ENCODE measurements around the gene IL9.
"Not testable (repeated sequence)": the region's sequence is repeated elsewhere in the genome, so short reads cannot be mapped to it uniquely, and the experiment has no call there.

The IL9 gene

DNA sequence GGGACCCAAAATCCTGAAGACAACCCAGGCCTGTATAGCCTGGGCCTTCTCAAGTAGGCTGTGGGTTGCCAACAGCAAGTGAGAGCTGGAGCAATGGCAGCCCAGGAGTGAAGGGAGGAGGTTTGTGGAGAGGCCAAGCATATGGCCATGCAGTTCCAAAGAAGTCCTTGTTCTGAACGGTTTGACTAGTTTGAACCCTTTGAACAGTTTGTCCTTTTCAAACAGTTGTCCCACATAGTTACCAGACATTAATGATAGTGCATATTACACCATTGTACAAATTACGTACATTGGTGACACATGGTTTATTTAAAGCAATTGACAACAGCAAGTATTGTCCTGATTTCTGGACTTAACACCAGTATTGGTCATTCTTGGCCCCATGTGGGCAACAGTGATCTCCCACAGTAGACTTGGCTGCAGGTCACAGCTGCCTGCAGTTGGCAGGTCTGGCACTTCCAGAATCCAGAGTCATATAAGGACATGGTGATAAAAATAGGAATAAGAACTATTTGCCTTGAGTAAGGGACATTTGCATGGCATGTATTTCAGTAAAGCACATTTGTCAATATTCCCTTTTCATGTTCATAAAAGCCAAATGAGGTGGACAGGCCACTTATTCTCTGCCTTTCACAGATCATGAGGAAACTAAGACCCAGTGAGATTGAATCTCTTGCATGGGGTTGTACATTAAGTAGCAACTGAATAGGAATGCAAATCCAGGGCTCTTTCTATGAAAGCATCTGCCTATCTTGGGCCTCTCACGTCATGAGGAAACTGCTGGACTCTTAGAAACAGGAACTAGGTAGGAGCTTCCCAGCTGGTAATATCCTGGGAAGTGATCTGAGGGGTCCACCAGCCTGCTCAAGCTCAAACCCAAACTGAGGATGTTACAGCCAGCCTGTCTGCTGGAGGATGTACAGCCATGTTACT, 30.9 kb downstream of the IL9 start:
- no peak for DNase-seq

DNA sequence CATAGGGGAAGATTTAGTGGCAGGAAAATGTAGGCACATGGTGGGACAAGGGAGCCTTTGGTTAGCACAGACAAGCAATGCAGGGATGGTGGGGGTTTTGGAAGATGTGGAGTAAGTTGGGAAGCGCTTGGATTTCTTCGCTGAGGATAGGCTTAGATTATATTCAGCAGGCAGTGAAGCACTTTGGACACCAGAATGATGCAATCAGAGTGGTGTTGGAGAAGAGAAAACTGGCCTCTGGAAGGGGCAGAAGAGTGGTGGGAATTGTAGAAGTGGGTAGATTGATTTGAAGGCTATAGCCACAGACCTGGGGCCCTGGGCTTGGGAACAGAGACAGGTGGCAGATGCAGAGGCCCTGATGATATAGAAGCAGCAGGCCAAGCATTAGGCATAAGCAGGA, 32.9 kb downstream of the IL9 start:
- DNase-seq, result no peak

DNA sequence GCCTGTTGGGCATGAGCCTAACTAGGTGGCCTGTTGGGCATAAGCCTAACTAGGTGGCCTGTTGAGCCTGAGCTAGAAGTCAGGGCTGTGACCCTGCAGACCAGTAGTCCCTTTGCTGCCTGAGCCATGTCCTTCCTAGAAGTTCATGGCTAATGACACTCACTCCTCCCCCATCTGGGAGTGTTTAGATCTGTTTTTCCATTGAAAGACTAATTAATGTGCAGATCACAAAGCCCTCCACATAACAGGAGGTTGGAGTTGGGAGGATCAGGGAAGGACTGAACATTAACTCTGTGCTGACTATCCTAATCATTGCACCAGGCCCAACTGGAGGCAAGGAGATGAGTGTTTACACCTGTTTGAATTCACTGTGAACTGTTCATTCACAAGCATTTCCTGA, 33.6 kb downstream of the IL9 start:
- no peak for DNase-seq

DNA sequence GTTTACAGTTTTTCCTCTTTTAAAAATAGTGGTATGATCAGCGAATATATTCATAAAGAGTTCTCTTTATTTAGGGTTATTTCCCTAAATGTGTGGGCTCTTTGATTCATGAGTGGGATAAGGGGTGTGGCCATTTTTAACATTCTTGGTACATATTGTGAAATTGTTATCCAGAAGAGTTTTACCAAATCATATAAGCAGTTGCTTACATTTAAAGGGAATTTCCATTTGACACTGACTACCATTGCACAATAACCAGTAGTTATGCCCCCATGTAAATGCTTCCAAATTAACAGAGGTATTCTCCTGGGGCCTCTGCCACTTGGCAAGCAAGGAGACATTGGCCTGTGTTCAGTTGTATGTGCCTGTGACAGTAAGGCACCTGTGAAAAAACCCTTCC, 34.0 kb downstream of the IL9 start:
- no peak for DNase-seq

DNA sequence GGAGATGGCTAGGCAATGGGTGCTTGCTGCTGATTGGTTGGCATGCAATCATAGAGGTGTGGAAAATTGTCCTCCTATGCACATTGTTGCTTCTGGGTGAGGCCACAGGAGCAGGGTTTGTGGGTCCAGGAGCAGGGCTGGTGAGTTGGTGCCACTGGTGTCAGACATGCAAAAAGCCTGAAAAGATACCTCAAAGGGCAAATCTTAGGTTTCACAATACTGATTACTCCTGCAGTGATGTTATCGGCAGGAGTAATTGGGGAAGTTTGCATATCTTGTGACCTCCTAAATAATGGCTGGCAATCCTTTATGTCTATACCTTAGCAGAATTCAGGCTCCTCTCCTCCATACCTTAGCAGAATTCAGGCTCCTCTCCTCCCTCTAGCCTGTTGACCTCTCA, 36.0 kb downstream of the IL9 start:
- DNase-seq, result no peak

DNA sequence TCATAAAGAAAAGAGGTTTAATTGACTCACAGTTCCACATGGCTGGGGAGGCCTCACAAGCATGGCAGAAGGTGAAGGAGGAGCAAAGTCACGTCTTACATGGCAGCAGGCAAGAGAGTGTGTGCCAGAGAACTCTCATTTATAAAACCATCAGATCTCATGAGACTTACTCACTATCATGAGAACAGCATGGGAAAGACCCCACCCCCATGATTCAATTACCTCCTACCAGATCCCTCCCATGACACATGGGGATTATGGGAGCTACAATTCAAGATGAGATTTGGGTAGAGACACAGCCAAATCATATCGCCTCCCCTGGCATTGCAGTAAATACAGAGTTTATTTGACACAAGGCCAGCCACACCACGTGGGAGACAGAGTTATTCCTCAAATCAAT, 36.5 kb downstream of the IL9 start:
- not testable (repeated sequence) for DNase-seq

DNA sequence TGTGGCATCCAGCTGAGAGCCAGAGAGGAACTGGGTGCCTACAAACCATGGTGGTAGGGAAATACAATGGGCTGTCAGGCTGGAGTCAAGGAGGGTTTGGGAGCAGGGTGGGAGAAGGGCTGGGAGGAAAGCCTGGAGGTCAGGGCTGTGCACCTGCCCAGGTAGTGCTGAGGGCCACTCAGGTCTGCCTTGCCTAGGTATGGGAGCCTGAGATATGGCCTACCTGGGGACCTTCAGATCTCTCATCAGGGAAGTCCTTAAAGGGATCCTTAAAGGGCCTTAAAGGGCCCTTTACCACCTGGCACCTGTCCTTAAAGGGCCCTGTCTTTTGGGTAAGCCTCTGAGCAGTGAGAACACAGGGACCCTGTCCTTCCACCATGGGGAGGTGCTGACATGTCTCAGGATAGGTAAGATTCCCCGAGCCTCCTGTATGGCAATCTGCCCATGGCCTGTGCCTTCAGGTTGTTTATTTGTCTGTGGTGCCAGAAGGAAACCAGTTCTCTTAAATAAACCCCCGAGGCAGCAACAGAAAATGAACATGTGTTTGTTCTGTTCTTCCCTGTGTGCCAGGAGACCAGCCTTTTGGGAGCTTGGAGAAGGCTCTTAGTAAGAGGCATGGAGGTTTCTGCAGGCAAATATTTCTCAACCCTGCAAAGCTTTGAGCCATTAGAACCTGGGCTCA, 37.9 kb downstream of the IL9 start:
- DNase-seq, result no peak

DNA sequence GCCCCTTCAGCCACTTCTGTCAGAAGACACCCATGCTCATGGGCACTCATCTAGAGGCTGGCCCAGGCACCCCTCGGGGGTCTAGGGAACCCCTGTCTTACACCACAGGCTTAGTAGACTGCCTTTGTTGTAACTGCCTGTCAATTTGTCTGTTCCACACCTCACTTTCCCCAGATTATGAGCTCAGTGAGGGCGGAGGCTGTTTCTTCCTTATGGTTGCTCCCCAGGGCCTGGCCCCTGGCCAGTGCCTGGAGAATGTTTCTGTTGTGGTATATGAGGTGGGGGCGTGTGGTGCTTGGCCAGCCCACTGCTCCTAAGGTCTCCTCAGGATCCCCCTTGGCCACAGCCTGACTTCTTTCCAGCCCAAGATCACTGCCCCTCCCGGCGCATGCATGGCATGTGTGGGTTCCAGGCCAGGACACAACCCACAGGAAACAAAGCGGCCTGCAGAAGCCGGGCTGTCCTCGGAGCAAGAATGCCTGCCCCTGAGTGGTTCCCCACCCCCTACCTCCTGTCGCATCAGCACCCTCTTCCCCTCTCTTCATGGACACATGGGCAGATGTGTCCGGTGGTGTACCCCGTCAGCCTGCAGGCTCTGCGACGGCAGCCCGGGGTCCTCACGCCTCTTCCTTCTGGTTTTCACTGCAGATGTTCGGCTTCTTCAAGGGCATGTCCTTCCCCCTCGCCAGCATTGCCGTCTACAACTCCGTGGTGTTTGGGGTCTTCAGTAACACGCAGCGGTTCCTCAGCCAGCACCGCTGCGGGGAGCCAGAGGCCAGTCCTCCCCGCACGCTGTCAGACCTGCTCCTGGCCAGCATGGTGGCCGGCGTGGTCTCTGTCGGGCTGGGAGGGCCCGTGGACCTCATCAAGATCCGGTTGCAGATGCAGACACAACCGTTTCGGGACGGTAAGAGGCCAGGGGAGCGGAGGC, 43.5 kb downstream of the IL9 start:
- DNase-seq, result no peak

DNA sequence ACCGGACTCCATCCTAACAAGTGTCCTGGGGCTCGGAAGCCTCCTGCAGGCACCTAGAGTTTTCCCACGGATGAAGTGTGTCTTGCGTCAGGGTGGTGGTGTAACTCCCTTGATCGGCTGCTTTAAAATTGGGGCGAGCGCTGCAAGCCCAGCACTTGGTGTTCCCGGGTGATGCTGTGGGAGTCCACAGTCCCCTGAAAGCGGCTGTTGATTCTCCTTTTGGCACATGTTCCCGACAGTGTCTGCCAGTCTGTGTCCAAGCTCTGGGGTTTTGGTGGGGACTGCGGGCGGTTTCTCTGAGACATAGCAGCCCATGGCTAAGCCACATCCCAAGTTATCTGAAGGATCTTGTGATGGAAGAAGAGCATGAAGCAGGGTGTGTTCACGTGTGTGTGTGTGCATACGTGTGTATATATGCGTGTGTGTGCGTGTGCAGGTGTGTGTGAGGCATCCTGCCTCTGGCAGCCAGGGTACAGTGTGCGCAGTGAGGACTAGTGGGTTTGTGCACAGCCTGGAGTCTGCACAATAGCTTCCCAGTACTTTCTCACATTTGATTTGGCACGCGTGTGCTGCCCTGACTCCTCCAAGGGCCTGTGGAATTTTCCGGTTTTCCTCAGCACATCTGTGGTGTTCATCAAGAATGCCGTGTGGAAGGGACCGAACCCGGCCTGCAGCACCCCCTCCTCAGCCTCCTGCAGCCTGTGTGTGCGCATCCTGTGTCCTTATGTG, 44.3 kb downstream of the IL9 start:
- no peak for DNase-seq

DNA sequence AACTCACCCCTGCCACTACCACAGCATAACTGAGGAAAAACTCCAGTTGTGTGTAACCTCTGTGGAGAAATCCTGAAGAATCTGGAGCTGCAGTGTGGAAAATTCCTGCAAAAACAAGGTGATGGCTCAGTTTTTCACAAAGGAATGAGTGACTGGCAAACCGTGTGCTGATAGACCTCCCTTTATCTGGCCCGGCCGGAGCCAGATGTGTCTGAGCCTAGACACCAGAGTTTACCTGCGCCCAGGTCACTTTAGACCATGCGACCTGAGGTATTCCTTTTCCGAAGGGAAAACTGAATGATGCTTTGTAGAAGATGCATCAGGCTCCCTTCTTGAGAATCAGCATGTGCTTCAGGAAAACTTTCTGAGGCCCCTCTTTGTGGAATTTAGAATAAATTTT, 45.0 kb downstream of the IL9 start:
- no peak for DNase-seq

DNA sequence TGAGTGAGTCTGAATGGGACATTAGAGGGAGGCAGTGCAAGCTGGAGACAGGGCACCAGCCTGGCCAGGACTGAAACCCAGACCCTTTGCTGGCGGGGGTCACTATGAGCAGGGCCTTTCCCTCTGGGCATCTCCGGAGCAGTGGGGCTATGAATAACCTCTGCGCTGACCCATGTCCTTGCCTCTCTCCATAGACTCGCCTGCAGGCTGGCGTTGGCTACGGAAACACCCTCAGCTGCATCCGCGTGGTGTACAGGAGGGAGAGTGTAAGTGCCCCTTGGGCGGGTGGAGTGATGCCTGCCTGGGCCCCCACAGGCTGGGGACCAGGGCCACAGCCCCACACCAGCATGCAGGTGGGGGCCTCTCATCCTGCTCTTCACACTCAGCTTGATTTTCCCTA, 45.4 kb downstream of the IL9 start:
- DNase-seq, result no peak

DNA sequence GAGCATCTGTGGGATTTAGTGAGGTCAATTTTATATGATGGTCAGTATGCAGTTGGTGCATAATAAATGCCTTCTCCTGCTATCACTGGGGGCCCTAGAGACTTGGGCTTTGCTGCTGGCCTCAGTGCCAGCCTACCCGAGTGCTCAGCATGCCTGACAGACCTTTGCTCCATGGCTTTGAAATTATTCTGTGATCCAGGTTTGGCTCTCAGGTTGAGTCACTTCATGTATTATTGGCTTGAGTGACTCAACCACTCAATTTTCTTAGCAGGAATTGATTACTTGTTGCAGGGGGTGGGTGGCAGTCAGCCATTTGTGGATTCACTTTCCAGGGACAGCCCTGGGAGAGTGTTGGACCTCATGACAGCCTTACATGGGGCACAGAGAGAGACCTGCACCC, 47.7 kb downstream of the IL9 start:
- no peak for DNase-seq

DNA sequence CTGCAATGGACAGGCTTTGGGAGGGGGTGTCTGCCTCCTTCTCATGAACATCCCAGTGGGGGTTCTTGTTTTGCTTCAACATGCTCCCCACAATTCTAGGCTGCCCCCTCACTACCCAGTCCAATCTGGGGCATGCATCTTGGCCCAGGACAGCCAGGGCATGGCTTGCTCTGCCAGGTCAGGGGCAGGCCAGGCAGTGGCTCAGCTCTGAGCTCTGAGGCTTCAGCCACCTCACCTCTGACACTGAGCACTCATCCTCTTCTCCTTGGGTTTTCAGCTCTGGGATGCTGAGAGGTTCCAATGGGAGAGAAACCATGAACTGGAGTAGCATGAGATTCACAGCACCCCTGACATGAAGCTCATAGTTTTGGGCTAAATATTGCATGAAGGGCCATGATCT, 49.3 kb downstream of the IL9 start:
- DNase-seq, result no peak

DNA sequence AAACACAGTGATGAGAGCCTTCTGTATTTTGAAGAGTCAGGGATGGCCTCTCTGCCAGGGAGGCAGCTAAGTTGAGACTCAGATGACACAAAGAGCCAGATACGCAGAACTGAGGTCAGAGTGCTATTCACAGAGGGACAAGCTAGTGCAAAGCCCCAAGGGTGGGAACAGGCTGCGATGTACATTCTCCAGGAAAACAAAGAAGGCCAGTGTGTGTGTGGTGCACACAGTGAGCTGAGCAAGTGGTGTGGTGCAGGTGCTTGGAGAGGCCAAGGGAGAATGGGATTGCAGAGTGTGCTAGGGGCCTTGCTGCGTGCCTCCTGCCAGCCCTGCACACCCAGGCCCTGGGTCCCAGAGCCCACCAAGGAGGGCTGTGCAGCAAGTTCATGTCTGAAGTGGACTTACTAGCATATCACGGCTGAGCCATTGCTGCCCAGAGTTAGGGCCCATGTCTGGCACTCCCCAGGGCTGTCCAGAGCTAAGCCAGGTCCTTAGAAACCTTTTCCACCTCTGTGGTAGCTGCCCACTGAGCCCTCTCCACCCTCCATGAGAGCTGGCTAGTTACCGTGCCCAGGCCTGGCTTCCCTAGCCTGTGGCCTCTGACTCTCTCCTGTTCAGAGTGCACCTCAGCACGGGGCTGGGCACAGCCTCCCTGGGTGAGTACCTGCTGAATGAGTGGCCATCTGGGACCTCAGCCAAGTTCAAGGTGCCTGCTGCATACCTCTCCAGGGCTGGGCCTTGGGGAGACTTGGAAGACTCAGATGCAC, 51.9 kb downstream of the IL9 start:
- DNase-seq, result no peak

DNA sequence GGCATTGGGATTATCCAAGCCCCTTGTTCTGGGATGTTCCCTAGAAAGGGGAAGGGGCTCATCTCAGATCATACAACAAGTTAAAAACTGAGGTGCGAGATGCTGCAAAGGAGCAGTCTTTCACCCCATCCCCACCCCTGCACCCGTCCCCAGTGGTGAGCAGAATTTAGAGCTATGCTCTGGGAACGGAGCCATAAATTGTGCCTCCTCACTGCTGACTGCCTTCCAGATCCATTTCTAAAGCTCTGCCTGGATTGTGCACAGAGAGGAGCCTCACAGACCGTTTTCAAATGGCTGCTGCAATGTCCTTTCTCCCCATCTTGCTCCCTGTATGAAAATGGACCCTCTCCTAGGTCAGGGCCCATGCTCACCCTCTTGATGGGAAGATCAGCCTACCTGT, 52.9 kb downstream of the IL9 start:
- DNase-seq, result no peak
